Activated T-cell treated with anti-CD3 and anti-CD28 coated beads, Interleukin-2, amount 50 U/mL, for 1 hour (primary cell): ENCODE measurements around the gene PARVA.
"Not testable (repeated sequence)": the region's sequence is repeated elsewhere in the genome, so short reads cannot be mapped to it uniquely, and the experiment has no call there.

Experiments used
- DNase-seq: peaks from one replicate; pipeline ENCODE4 v3.0.0-alpha.2; 2020

The PARVA gene, protein sequence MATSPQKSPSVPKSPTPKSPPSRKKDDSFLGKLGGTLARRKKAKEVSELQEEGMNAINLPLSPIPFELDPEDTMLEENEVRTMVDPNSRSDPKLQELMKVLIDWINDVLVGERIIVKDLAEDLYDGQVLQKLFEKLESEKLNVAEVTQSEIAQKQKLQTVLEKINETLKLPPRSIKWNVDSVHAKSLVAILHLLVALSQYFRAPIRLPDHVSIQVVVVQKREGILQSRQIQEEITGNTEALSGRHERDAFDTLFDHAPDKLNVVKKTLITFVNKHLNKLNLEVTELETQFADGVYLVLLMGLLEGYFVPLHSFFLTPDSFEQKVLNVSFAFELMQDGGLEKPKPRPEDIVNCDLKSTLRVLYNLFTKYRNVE

DNA sequence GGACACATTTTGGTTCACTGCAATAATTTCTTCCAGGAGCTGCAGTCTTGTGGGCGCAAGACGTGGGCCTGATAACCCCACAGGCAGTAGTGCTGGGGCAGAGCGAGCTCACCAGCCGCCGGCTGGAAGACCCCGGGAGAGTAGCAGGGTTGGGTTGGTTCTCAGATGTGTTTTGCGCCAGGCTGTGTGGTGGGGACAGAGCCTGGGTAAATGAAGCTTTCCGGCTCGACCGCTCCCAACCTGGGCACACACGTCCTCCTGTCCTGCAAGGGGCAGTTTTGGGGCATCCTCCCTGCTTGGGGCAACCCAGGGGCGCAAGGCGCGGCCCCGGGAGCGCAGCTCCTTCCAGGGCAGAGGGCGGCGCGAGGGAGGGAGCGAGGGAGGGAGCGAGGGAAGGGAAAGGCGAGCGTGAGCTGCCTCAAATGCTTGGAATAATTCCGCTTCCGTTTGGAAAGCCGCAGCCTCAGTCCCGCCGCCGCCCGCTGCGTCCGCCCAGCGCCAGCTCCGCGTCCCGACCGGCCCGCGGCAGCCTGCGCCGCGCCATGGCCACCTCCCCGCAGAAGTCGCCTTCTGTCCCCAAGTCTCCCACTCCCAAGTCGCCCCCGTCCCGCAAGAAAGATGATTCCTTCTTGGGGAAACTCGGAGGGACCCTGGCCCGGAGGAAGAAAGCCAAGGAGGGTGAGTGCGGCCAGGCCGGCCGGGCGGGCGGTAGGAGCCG lies at the start of gene PARVA:
PARVA (plus strand) TSS at position 466 of the 718 bp plus-strand sequence; CDS start at position 543, 77 bp downstream.
- DNase-seq, result no peak

DNA sequence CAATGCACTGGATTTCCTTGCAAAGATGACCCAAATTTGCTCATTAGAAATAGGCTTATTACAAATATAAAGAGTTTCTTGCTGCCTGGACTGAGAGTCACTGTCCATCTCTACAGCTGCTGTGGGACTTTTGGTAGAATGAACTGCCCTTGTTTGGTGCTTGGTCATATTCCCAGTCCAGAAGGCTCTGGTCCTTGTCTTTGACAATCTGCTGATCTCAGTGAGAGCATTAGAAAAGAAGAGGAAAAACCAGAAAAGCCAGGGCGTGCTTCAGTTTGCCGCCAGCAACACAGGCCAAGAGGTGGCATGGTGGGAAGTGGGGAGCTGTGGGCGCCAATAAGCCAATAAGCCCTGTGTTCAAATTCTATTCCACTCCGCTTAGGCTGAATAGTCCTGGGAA lies 48.2 kb upstream of the PARVA start:
- no peak for DNase-seq

DNA sequence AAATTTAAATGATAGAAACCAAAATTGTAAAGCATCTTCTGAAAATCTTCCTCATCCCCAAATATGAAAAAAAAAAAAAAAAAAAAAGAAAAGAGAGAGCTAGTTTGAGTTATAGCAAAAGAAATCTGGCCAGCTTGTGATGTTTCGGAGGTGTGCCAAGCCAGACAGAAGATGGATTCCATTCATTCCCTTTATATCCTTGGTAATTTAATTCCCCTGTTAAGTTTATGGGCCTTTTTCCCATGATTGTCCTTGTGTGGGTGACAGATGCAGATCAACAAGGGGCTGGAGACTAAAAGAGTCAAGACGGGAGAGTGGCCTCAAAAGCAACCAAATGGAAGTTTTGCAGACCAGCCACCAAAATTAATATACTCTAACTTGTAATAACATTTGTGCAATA lies 47.6 kb upstream of the PARVA start:
- no peak for DNase-seq

DNA sequence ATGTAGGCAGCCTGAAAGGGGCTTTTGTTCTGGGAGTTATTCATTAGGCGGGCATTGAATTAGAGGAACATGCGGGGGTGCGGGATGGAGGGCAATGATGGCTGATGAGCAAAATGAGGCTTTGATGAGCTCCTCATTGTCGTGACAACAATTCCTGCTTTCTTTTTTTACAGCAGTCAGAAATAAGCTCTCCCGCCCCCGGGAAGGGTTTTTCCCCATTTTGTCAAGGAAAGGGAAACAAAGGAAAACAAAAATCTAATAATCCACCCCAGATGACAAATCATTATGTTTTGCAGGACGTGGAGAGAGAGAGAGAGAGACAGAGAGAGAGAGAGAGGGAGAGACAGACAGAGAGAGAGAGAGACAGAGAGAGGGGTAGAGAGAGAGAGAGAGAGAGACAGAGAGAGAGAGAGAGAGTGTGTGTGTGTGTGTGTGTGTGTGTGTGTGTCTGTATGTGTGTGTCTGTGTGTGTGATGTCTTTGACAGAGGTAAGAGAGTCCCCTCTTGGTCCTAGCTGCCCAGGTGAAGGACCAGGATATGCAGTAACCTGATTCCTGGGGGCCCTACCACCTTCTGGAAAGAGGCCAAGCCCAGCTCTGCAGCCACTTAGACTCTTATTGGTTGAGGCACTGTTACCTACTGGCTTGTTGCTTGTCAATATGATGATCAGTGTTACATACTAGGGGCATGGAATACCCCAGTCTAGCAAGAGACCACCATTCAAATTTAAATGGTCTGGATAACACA lies 46.7 kb upstream of the PARVA start:
- DNase-seq, result no peak

DNA sequence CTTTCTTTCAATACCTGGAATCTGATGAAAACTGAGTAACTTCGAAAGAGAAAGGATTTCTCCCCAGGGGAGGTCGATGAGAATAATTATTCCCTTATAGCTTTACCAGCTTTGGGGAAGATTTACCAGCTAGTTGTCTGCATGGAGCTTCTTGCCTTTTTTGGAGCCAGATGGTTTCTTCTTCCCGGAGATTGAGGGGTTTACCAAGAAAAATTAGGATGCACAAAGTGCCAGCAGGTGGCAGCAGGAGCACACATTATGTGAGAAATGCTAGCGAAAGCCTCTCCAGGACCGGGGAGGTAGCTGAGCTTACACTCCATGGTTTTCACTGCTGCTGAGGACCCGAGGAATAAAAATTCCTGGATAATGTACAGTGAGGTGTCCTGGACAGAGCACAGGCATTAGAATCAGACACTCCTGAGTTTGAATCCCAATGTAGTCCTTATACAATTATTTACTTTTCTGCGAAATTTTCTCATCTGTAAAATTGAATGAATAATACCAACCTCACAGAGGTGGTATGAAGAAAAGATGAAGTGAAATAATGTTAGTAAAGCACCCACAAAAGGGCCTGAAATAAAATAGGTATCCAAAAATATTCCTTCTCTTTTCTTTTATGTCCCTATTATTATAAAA lies 46.0 kb upstream of the PARVA start:
- peak; percentile 72 for DNase-seq

DNA sequence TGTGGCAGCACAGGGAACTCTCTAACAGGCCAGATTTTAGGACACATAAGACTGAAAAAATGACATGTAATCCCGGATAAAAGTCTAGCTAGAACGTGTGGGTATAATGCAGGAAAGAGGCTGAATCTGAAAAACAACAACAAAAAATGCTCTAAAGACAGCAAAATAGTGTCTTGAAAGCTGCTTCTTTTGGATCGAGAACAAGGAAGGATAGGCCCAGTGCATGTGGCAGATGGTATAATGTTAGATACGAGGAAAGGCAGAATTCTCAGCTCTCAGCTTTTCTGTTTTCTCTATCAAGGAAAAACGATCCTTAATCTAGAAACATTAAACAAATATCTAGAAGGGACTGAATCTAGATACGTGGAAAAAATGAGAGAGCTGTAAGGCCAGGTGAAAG lies 33.8 kb upstream of the PARVA start:
- DNase-seq, result no peak

DNA sequence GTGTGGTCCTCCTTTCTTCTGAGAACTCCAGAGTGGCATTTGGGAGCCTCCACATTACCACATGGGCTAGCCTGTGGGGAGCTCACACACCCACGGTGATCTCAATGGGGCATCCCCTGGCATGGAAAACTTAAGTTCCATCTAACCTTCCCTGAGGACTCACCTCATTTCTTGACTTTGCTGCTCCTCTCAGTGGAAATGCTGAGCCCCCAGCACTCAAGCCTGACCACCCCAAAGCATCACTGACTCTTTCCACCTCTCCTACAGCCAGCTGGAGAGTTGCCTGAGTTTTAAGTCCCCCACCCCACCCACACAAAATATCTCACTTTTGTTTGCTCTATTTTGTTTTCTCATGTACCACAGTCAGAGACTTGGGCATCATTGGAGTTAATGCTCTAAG lies 23.8 kb upstream of the PARVA start:
- no peak for DNase-seq

DNA sequence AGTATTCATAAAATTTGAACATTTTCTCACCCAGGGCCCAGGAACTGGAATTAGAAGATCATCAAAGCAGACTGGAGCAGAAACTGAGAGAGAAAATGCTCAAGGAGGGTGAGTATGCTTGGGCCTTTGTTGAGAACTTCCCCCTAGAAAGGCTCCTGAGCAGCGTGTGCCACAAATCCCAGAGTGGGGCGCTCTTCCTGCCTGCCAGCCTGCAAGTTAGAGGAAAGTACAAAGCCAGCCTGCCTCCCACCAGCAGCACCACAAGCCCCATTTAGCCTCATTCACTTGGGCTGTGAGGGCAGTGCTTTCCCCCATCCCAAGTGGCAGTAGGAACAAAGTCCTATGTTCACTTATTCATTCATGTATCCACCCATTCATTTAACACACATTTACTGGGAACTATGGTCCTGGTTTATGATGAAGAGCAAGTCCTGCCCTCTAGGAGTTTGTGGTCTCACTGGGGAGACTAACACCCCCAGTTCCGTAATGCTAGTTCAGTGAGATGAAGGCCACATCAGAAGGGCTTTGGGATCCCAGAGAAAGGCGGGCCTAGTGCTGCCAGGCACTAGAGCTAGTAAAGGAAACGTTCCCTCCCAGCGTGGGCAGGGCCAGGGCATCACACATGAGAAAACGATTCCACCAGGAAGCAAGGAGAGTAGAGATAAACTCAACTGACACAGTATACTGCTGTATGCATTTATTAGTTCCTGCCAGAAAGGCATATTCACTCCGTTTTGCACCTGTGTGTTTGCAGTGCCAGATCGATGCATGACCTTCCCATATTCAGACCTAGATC lies 22.4 kb upstream of the PARVA start:
- no peak for DNase-seq

DNA sequence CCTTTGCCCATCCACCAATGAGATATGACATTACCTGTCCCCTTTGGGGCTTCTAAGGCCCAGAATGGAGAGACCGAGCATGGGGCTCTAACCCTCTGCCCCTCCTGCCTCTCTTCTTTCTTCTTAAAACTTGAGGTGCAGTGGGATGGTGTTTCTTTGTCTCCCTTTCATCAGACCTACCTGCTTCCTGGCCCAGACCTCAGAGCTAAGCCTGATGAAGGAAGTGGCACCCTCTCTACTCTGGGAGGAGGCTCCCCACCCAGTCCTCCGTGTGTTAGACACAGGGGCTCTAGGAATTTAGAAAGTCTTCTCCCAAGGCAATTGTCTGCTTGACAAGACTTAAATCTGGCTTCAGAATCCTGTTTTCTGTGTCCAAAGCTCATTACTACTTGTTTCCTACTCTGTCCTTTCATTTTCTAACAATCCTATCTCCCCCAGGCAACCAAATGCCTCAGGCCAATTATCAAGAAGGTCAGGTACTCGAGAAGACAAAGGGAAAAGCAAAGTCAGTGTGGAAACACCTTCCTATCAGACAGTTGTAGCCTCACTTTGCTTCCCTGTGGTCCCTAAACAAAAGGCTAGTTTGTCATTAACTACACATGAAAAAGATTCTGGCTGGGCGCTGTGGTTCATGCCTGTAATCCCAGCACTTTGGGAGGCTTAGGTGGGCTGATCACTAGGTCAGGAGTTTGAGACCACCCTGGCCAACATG lies 20.3 kb upstream of the PARVA start:
- no peak for DNase-seq

DNA sequence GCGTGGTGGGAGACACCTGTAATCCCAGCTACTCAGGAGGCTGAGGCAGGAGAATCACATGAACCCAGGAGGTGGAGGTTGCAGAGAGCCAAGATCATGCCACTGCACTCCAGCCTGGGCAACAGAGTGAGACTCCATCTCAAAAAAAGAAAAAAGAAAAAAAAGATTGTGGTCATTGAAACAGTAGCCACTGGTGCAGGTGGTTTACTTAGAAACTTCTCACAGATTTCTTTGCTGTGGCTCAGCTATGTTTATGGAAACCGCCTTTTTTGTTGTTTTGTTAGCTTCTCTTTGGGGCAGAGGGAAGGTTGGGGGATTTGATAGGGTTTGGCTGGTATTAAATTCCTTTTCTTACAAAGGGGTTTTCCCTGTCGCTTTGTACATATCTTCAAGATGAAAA lies 19.7 kb upstream of the PARVA start:
- not testable (repeated sequence) for DNase-seq

DNA sequence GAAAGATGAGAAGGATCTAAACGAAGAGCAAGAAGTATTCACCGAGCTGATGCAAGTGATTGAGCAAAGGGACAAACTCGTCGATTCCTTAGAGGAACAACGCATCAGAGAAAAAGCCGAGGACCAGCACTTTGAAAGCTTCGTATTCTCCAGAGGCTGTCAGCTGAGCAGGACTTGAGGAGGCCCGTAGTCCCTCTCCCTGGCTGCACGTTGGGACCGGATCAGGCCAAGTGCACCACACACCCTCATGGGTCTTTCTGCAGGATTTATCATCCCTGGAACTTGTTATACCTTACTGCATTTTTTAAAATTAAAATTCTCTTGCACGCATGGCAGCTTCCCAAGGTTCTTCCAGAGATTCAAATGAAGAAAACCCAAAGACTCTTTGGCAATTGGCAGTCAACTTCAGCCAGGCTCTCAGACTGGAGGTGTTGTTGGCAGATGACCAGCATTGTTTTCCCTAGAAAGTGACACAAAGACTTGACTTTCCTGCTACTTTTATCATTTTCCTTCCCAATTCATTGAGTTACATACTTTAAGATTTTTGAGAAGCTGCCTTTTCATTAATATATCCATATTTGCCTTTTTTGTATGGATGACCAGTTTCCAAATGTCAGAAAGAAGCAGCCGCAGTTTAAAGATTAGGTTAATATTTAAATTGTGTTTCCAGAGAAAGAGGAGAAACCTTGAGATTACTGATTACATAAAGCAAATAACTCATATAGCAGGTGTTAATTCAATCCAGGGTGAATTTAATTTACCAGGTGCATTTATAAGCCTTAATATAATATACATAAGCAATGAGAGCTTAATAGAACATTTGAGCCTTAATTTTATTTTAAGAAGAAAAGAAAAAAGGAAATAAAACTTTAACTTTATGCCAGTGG lies 18.8 kb upstream of the PARVA start:
- DNase-seq, result no peak

DNA sequence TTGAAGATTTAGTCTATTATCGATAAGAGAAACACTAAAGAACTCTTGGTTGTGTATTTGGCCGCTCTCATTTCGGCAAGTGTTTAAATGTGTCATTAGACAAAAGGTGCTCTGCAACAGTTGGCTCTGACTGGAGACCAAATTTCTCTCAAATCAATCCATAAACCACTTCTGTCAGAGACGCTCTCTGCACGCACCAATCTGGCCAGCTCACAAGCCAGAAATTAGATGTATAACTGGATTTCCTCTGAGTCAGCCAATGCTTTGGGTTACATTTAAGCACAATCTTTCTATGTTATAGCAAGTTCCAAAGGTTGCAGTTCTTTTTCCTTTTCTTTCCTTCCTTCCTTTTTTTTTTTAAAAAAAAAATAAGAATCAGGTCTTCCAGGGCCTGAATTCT lies 17.6 kb upstream of the PARVA start:
- no peak for DNase-seq

DNA sequence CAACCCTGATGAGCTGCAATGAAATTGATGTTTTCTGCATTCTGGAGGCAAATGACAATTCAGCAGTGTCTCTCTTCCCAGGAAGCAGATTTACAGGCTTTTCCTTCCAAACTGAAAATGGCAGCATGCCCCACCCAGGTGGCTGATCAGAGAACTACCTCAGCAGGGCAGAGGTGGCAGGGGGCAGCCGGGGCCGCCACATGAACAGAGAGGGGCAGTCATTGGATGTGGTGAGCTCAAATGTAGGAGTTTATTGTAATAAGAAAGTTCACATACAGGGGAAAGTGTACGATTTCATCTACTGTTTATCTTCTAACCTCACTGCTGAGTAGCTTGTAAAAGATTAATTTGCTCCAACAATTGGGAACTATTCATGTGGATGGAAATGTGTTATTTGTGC lies 15.7 kb upstream of the PARVA start:
- no peak for DNase-seq

DNA sequence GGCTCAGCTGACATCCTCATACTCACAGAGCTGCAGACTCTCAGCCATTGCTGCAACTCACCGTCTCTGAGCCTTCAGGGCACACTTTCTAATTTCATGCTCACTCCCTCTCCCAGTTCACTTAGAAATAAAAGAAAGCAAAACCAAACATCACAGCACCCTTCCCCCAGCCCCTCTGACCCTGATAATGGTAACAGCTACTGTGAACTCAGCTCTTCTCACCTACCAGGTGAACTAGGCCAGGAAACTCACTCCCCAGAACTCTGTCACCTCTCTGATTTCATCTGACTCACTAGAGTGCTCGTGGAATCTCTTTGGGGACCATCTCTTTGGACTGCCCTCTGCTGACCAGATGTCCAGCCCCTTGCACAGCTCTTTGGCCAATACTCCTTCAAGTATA lies 14.5 kb upstream of the PARVA start:
- no peak for DNase-seq

DNA sequence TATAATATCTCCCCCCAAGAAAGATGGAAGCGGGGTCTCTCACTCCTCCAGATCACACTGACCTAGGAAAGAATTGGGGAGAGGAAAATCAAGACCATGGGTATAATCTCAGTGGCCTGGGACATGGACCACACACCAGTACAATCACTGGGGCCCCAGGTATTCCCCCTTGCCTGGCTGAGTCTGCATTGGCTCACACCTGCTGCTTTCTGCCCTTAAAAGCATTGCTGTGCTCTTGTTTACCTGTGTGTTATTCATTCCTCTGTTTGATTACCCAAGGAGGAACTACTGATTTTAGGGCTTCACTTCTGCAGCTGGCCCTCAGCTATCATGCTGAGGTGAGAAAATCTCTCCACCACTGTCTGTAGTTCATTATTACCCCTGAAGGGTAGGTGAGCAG lies 14.0 kb upstream of the PARVA start:
- no peak for DNase-seq

DNA sequence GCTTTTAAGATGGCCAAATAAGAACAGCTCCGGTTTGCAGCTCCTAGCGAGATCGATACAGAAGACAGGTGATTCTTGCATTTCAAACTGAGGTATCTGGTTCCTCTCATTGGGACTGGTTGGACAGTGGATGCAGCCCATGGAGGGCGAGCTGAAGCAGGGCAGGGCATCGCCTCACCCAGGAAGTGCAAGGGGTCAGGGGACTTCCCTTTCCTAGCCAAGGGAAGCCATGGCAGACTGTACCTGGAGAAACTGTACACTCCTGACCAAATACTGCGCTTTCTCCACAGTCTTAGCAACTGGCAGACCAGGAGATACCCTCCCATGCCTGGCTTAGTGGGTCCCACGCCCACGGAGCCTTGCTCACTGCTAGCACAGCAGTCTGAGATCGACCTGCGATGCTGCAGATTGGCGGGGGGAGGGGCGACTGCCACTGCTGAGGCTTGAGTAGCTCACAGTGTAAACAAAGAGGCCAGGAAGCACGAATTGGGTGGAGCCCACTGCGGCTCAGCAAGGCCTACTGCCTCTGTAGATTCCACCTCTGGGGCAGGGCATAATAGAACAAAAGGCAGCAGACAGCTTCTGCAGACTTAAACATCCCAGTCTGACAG lies 11.3 kb upstream of the PARVA start:
- peak; percentile 53 for DNase-seq

DNA sequence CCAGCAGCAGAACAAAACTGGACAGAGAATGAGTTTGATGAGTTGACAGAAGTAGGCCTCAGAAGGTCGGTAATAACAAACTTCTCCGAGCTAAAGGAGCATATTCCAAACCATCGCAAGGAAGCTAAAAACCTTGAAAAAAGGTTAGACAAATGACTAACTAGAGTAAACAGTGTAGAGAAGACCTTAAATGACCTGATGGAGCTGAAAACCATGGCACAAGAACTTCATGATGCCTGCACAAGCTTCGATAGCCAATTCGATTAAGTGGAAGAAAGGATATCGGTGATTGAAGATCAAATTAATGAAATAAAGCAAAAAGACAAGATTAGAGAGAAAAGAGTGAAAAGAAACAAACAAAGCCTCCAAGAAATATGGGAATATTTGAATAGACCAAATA lies 10.3 kb upstream of the PARVA start:
- DNase-seq, result not testable (repeated sequence)

DNA sequence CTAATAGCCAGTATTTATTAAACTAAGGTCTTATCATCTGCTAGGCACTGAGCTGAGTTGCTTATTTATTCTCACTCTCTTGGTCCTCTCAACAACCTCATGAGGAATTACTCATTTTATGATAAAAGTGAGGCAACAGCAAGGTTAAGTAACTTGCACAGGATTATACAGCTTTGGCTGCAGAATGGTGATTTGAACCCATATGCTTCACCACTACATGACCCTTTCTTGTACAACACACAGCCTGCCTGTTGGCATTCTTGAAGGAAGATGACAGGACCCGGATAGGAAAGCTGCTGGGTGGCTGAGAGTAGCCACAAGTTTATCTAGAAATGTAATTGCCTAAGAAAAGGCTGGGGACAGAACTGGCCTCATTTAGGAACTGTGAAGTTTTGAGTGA lies 5.3 kb upstream of the PARVA start:
- no peak for DNase-seq

DNA sequence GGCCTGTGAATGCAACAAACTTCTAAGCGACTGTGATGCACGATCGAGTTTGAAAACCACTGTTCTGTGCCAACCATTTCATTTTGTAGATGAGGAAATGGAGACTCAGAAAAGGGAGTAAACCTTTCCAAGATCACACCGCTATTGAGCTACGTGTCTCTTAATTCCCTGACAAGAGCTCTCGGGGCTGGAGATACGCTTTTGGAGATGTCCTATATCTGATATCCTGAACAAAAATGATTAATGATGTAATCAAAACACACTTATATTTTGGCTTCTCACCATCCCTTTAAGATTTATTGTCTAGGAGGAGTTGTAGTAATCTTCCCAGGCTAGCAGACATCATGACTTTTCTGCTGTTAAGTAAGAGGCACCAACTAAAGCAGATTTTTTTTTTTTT lies 1.7 kb upstream of the PARVA start:
- DNase-seq, result no peak
